Measurements from ENCODE around the gene TECPR1.

The TECPR1 gene

GRCh38 chr7:98248156-98248555, 3.9 kb downstream of the TECPR1 start:
- DNase-seq, result no peak

DNA sequence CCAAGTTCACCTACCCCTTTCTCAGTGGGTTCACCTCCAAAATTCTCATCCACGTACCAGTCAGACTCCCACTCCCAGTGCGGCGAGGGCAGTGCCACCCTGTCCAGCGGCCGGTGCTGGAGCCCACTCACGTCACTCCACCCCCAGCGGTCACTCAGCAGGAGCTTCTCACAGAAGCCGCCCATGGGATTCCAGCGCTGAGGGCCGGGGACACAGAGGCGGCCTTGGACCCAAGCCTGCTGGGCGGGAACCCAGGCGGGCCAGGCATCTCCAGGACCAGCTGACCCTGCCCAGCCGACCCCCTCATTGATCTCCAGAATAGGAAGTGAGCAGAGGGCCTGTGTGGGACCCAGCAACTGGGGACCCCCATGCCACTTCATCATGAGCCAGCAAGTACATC, 7.2 kb downstream of the TECPR1 start:
- no peak for DNase-seq

DNA sequence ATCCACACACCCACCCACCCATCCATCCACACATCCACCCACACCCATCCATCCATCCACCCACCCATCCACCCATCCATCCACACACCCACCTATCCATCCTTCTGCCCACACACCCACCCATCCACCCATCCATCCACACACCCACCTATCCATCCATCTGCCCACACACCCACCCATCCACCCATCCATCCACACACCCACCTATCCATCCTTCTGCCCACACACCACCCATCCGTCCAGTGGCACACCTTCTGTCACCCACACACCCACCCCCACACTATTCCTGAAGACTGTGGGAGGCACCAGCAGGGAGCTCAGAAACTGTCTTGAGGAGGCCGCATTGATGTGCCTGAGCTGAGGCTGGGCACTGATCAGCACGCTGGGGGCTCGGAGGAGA, 9.1 kb downstream of the TECPR1 start:
- no peak for DNase-seq

DNA sequence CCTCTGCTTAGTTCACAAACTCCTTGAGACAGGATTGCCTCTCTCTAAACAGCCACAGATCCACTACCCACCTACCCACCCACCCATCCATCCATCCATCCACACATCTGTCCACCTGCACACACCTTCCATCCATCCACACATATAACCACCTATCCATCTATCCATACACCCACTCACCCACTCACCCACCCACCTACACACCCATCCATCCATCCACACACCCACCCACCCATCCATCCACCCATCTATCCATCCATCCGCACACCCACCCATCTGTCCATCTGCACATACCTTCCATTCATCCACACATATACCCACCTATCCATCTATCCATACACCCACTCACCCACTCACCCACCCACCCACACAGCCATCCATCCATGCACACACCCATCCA, 9.7 kb downstream of the TECPR1 start:
- DNase-seq, result no peak

DNA sequence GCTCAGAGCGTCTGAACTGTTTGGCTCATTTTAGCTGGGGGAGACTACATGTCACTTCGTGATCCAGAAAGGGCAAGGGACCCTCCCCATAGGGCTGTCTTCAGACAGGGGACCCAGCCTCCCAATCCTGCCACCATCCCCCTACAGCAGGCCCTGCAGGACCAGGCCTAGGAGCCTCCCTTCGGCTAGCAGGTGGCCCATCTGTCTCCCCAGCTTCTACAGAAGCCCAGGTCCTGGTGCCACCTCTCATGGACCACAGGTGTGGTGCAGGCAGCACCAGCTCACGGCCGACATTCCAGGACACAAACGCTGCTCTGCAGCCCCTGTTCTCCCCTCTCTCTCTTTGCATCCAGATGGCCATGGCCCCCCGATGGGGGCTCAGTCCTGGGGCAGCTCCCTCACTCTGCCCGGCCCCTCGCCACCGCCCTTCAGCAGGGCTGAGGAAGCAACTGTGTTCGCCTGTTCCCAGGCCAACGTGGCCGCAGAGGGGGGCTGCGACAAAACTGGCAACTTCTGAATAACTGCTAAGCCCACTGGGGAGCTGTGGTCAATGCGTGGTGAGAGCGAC, 10.3 kb downstream of the TECPR1 start:
- no peak for DNase-seq

DNA sequence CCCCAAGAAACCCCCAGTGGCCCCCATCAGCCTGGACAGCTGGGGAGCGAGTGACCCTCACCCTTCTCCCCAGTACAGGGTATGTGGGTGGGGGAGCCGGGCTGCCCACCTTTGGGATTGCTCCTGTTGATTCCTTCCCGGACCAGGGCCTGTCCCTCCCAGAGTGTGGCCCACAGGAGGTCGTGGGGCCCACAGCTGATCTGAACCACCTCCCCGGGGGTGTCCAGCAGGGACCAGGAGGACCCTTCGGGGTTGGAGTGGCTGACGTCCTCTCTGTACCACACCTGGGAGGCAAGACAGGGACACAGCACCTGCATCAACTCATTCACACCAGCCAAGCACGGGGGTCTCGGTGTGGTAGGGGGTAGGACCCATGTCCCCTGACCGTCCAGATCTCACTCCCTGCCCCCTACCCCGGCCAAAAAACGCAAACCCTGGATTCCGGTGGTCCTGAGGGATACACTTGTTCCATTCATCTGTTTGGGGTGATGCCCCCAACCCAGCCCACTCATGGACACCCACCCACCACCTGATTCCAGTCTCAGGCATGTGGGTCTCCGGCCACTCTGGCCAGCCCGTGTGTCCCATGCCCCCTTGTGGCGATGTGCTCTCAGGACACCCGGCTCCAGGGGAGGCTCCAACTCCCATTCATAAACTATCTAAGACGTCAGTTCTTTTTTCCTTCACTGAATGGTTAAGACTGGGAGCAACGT, 10.9 kb downstream of the TECPR1 start:
- DNase-seq, result peak; percentile 2

DNA sequence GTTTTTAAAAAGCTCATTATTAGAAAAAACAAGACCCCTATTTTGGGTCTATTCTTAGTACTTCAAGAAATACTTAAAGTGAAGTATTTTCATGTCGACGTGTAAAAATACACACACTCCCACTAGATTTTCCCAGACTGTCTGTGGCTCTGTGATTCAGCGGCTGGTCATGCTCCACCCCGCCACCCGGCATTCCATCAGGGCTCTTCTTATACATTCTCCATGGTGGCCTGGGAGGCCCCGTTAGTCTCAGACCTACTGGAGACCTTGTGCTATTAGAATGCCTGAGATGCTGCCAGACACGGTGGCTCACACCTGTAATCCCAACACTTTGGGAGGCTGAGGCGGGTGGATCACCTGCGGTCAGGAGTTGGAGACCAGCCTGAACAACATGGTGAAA, 13.1 kb downstream of the TECPR1 start:
- DNase-seq, result no peak

- DNase-seq, result no peak
Observed at GRCh38 chr7:98238076-98238475, 14.0 kb downstream of the TECPR1 start.

DNA sequence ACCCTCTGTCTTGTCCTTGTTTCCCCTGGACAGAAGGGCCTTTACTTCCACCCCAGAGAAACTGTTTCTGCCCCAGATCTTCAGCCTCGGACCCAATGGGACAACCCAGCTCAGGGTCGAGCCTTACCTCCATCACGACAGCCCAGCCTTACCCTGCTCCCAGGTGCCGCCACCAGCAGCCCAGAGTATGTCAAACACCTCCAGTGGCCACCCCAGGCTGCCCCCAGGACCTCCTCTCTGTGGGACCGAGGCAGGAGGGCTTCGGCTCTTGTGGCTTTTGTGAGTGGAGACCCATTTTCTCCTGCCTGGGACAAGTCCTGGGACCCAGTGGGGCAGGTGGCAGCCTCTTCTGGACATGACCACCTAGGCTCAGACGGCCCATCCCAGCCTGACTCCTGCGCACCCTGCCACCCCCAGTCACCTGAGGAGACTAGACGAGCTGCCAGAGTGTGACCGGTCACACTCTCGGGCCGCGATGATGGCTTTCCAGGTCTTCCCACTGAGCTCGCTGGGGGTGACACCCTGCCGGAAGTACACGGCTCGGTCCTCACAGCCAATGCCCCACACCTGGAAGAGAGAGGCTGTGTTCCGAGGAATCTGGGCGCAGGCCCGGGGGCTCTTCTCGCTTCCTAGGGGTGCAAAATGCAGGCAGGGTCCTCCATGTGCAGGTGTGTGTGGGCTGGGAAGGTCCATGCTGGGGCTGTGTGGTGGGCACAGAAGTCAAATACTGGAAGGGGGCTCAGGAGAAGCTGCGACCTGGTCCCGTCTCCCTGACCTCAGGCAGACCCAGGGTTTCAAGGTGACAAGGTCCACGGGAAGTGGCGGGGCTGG, 15.5 kb downstream of the TECPR1 start:
- DNase-seq, result no peak

- no peak for DNase-seq
Observed at GRCh38 chr7:98235901-98236300, 16.1 kb downstream of the TECPR1 start.

DNA sequence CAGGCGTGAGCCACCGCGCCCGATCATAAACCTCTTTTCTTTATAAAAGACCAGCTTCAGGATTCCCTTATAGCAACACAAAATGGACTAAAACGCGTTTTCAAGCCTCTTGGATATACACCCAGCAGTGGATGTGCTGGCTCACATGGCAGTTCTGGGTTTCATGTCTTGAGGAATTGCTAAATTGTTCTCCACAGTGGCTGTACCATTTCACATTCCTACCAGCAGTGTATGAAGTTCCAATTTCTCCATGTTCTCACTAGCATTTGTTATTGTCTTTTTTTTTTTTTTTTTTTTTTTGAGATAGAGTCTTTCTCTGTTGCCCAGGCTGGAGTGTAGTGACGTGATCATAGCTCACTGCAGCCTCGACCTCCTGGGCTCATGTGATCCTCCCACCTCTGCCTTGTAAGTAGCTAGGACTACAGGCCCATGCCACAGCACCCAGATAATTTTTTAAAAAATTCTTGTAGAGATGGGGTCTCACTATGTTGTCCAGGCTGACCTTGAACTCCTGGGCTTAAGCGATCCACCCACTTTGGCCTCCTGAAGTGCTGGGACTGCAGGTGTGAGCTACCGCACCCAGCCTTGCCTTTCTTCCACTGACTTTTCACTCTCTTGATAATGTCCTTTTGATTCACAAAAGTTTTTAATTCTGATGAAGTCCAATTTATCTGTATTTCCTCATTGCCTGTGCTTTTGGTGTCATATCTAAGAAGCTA, 17.4 kb downstream of the TECPR1 start:
- DNase-seq, result no peak

GRCh38 chr7:98233219-98234070, 18.6 kb downstream of the TECPR1 start:
- DNase-seq, result no peak

DNA sequence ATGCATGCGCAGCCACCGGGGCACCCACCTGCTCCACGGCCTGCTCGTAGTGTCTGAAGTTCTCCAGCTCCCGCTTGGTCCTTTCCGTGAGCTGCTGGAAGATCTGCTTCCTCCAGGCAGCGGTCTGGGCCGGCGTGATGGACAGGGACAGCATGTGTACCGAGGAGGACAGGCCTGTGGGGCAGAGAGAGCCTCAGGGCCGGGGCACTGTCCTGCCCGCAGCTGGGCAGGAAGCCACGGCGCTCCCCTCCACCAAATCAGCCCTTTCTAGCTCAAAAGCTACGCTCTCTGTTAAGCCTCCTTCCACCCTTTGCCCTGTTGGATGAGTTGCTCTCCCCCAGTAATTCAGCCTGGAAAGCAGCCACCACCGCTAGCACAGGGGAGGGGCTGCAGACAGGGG, 19.2 kb downstream of the TECPR1 start:
- DNase-seq, result no peak

- DNase-seq, result no peak
Observed at GRCh38 chr7:98232263-98232585, 19.8 kb downstream of the TECPR1 start.

- DNase-seq, result no peak
Observed at GRCh38 chr7:98231493-98232262, 20.4 kb downstream of the TECPR1 start.

GRCh38 chr7:98230746-98231471, 21.1 kb downstream of the TECPR1 start:
- no peak for DNase-seq

DNA sequence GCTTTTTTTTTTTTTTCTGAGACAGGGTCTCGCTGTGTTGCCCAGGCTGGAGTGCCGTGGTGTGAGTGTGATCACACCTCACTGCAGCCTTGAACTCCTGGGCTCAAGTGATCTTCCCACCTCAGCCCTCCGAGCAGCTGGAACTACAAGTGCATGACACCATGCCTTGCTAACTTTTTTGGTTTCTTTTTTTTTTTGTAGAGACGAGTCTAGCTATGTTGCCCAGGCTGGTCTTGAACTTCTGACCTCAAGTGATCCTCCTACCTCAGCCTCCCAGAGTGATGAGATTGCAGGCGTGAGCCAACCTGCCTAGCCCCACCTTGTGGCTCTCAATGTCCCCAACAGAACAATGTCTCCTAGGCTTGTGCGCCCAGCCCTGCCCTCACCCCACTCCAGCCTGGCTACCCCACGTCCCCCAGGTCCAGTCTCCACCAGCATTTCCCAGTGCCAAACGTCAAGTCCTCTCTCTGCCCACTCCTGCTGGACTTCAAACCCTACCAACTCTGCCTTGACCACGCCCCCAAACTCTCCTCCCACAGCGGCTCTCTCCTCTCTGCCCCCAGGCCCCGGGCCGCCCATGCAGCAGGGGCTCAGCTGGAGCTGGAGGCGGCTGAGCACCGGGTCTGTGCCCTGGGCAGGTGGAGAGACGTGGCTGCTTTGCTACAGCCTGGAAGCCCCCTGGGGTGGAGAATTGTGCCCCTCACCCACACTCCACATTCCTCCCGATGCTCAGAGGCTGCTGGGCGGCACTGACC, 21.9 kb downstream of the TECPR1 start:
- DNase-seq, result no peak

DNA sequence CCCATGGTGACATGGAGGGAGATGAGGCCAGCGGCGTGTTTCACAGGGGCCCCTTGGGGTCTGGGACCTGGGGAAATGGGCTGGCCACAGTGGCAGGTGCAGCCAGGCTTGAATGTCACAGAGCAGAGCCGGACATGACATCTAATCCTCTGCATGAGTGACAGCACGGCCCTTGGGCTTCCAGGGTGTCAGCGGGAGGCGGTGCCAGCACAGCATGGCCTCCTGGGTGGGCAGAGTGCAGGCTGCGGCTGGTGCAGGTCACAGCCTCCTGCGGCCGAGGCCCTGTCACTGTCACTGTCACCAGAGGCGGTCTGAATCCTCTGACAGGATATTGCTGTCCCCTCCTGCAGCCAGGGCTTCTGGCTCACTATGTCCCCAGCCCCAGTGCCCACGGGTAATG, 22.6 kb downstream of the TECPR1 start:
- no peak for DNase-seq

DNA sequence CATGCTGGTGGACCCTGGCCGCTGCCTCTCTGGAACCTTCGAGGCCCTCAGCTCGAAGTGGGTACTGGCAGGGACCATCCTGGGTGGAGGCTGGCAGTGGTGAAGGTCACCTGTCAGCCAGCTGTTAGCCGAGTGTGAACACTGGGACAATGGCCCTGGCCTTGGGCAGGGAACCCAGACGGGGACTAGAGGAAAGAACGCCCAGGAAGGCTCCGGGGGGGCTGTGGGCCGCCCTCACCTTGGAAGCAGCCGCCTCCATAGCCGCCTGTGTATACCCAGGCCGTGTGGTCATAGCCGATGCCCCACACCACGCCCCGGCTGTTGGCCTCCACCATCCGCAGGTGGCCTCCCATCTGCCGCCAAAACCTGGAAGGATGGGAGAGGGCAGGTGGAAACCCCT, 23.2 kb downstream of the TECPR1 start:
- no peak for DNase-seq

DNA sequence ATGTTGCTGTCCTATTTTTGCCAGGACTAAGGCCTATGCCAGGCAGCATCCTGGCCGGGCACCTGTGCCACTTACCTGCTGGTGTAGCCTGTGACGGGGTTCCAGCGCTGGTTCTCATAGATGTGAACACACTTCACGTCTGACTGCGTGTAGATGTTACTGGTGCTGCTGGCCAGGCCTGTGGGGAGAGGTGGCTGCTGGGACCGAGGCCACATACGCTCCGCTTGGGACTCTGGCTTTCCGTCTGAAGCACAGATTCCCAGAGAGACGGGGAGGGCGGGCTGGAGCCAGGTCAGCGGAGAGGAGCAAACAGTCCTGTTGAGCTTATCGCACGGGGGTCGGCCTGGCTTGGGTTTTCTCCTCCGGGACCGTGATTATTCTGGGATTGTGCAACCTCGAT, 24.1 kb downstream of the TECPR1 start:
- no peak for DNase-seq

Measured in MV-4-11 (cell line).